Psoas muscle (tissue), 8 donors: Measurements from ENCODE around the gene TRPM7. TPM values are rescaled to one million over a fixed set of nuclear protein-coding genes. Genes with fewer than 3 reads are reported as not detected.
"Not testable (repeated sequence)": the region's sequence is repeated elsewhere in the genome, so short reads cannot be mapped to it uniquely, and the experiment has no call there.

Experiments
- ATAC-seq, 4 donors: fragments of 200-7000 bp; cut with Tn5 transposase; one replicate each; pipeline ENCODE4 v1.9.1; 2020; ENCODE audit warnings: moderate library complexity in 3 of 4, mild to moderate bottlenecking in 2 of 4
- DNase-seq, 2 donors: peaks; one replicate each; pipeline ENCODE4 v3.0.0-alpha.2; 2020
- H3K27ac ChIP-seq: fragments of 200-600 bp; one replicate; pipeline ENCODE4 v1.8.0; 2022
- H3K27me3 ChIP-seq, 3 donors: fragments of 200-600 bp in 1 of 3; one replicate each; pipeline versions ENCODE4 v1.6.1 to v1.8.0; 2013 to 2022; ENCODE audit warnings: low read length in 2 of 3, mild to moderate bottlenecking in 2 of 3, moderate library complexity in 1 of 3; ENCODE audit not compliant: insufficient read depth in 3 of 3
- H3K36me3 ChIP-seq, 2 donors: fragments of 200-600 bp in 1 of 2; one replicate each; pipeline versions ENCODE4 v1.6.1 to v1.8.0; 2013 to 2022; ENCODE audit warnings: low read depth in 1 of 2, mild to moderate bottlenecking in 1 of 2, moderate library complexity in 1 of 2; ENCODE audit not compliant: insufficient read depth in 1 of 2
- H3K4me1 ChIP-seq: fragments of 200-600 bp; one replicate; pipeline ENCODE4 v1.8.0; 2022
- H3K4me3 ChIP-seq: fragments of 200-600 bp; one replicate; pipeline ENCODE4 v1.8.0; 2022; ENCODE audit warnings: mild to moderate bottlenecking
- H3K9me3 ChIP-seq: fragments of 200-600 bp; one replicate; pipeline ENCODE4 v1.8.0; 2022
- CTCF ChIP-seq: fragments of 200-600 bp; IDR thresholded peaks from one replicate; pipeline ENCODE4 v1.8.0; 2022; ENCODE audit warnings: antibody characterized with exemption
- WGBS, 3 donors: extraction: QIAGEN DNeasy Blood & Tissue Kit; methylation state at CpG; one replicate each; pipeline versions ENCODE4 v1.1.6 to v1.1.7; 2013; 5-methylcytosine and 5-hydroxymethylcytosine counted together
- intact Hi-C, 2 donors: fragments of 100-400 bp; cut with DNase I; formaldehyde crosslinking; loops; one replicate each; pipeline versions ENCODE4 v1.11.0 to v1.14.2; 2022
- polyA plus RNA-seq, 3 donors: library from polyadenylated mRNA; stranded (reverse); fragments of 200-250 nt; gene quantifications; one replicate each; pipeline ENCODE4 v1.2.3, GENCODE V29; 2013
- total RNA-seq, 4 donors: library from RNA; stranded (reverse); fragmentation: NEBNext Ultra II Directional in 2 of 4; extraction: Animal tissue kit (Norgen Biotek cat#: 25700) in 2 of 4; gene quantifications; one replicate each; pipeline versions ENCODE4 v1.2.1 to v1.2.4, GENCODE V29; 2021 to 2023
- donor health status: healthy with polysubstance abuse.
- donor health status: DM: no; HTN: no; CAD: no; lungs with moderate emphysema.
- donor health status: Bipolar disorder and iron deficiency.
- donor health status: healthy.
- donor health status: DM: yes; HTN: yes; CAD: no.
- donor health status: DM: no; HTN: no; CAD: no.
- donor health status: DM: no; HTN: no; CAD: no.
- donor health status: DM: yes; HTN: yes; CAD: no.

The TRPM7 gene
- total and polyA plus RNA-seq, 7 donors = 4.2 to 11.4 (median 9.3) TPM

GRCh38 chr15:50698101-50698500 lies 11.5 kb upstream of the TRPM7 start:
- 70 to 79% (median 71%) methylated on average over 8 of the region's 8 CpGs for whole genome bisulfite sequencing, 3 donors
- ATAC-seq = no peak
- H3K4me1 ChIP-seq = no peaks in the 10 kb centered on the region

GRCh38 chr15:50697109-50697797 lies 10.7 kb upstream of the TRPM7 start:
- intact Hi-C loops = no loop called here
- Histone ChIP-seq H3K27ac (no peak overlapping the region), H3K4me3 (no peak overlapping the region), H3K9me3 (no peaks in the 10 kb centered on the region), H3K4me1 (no peaks in the 10 kb centered on the region), H3K27me3 (no peaks in the 10 kb centered on the region), H3K36me3 (peaks cover 0 to 29% of the 10 kb centered on the region in 2 donors)
- ATAC-seq (no peak), DNase-seq (no peak)
- TF ChIP-seq CTCF = no peak
- WGBS, 3 donors = 90 to 94% (median 91%) methylated on average over 4 of the region's 4 CpGs

More at GRCh38 chr15:50698101-50698500, 11.5 kb upstream of the TRPM7 start:
- intact Hi-C loops = no loop called here
- Histone ChIP-seq H3K4me3 (no peak overlapping the region), H3K27ac (no peak overlapping the region), H3K9me3 (no peaks in the 10 kb centered on the region), H3K36me3 (peaks cover 0 to 38% of the 10 kb centered on the region in 2 donors), H3K27me3 (no peaks in the 10 kb centered on the region)
- no peak for TF ChIP-seq CTCF
- no peak for DNase-seq

GRCh38 chr15:50694634-50695165 lies 8.1 kb upstream of the TRPM7 start:
- H3K36me3 ChIP-seq, H3K27ac ChIP-seq, ATAC-seq, intact Hi-C loops, H3K27me3 ChIP-seq, H3K4me1 ChIP-seq, H3K4me3 ChIP-seq, H3K9me3 ChIP-seq, DNase-seq: not testable (repeated sequence)
- WGBS, 3 donors = 91 to 96% (median 91%) methylated on average over 9 of the region's 9 CpGs

GRCh38 chr15:50687302-50687902 lies 805 bp upstream of the TRPM7 start:
- peak in 1 of 4 donors; percentile 0 for ATAC-seq
- Histone ChIP-seq H3K4me3 (peak overlapping the region; percentile 98), H3K9me3 (no peaks in the 10 kb centered on the region), H3K27me3 (no peaks in the 10 kb centered on the region), H3K27ac (peak overlapping the region; percentile 95), H3K4me1 (peaks cover 22% of the 10 kb centered on the region), H3K36me3 (peaks cover 2 to 17% of the 10 kb centered on the region in 2 donors)
- DNase-seq = no peak
- intact Hi-C loops = loop anchor here in 1 of 2 donors (5.0 kb wide), 1 partner anchor 190 kb away; no protein-coding TSS in a partner anchor
- TF ChIP-seq CTCF = no peak
- WGBS, 3 donors = 50 to 55% (median 52%) methylated on average over 10 of the region's 10 CpGs

GRCh38 chr15:50685976-50686468 lies 575 bp downstream of the TRPM7 start:
- WGBS, 3 donors = 0 to 1% (median 1%) methylated on average over 30 of the region's 30 CpGs
- intact Hi-C loops = loop anchor here in 1 of 2 donors (5.0 kb wide), 1 partner anchor 191 kb away; no protein-coding TSS in a partner anchor
- peaks cover 22% of the 10 kb centered on the region for H3K4me1 ChIP-seq
- H3K36me3 ChIP-seq = peaks cover 2 to 22% of the 10 kb centered on the region in 2 donors
- DNase-seq = peak; percentile 50 to 76
- H3K9me3 ChIP-seq = no peaks in the 10 kb centered on the region
- peak; percentile 60 to 73 (median 66) for ATAC-seq
- H3K27me3 ChIP-seq = no peaks in the 10 kb centered on the region
- TF ChIP-seq CTCF = no peak
- peak overlapping the region; percentile 98 for H3K4me3 ChIP-seq
- H3K27ac ChIP-seq = peak overlapping the region; percentile 95
